Activated CD8-positive, alpha-beta memory T cell treated with anti-CD3 and anti-CD28 coated beads for 1 hour (primary cell): ENCODE data around the gene ZFYVE1.

Experiments used
- DNase-seq, 2 donors: peaks; one replicate each; pipeline ENCODE4 v3.0.0-alpha.2; 2020; ENCODE audit warnings: low read depth in 1 of 2; ENCODE audit errors: extremely low read depth in 1 of 2

The ZFYVE1 gene

DNA sequence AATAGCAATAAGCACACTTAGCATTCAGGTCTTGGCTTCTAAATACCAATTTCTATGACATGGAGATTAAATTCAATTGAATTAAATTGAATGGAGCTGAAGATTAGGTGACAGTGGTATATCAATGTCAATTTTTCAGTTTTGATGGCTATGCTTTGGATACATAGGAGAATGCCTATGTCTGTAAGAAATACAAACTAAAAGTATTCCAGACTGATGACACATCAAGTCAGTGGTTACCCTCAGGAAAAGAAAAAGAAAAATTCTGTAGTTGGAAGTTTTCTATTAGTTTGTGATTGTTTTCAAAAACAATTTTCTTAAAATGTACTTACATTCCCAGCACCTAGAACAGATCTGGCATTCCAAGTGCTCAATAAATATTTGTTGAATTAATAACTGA lies 105.5 kb downstream of the ZFYVE1 start:
- no peak for DNase-seq

GRCh38 chr14:72920008-72920407 lies 106.9 kb downstream of the ZFYVE1 start:
- no peak for DNase-seq
